GM18508 (cell line): ENCODE measurements around the gene PBX3.
"Not testable (repeated sequence)": the region's sequence is repeated elsewhere in the genome, so short reads cannot be mapped to it uniquely, and the experiment has no call there.

Experiments
- ATAC-seq: cut with Tn5 transposase; IDR thresholded peaks from one replicate; pipeline ENCODE4 v1.9.1; 2021; ENCODE audit warnings: moderate number of reproducible peaks; ENCODE audit not compliant: insufficient read depth, unreplicated experiment

The PBX3 gene

GRCh38 chr9:125771037-125771436 lies 23.9 kb downstream of the PBX3 start:
- no peak for ATAC-seq

- ATAC-seq, result no peak
Measured at GRCh38 chr9:125772740-125773139, 25.6 kb downstream of the PBX3 start.

- no peak for ATAC-seq
Measured at GRCh38 chr9:125774106-125774505, 26.9 kb downstream of the PBX3 start.

- not testable (repeated sequence) for ATAC-seq
Measured at GRCh38 chr9:125776789-125777188, 29.6 kb downstream of the PBX3 start.

GRCh38 chr9:125778538-125779219 lies 31.5 kb downstream of the PBX3 start:
- ATAC-seq, result not testable (repeated sequence)

GRCh38 chr9:125779220-125779565 lies 32.0 kb downstream of the PBX3 start:
- not testable (repeated sequence) for ATAC-seq

- no peak for ATAC-seq
Measured at GRCh38 chr9:125782718-125783117, 35.5 kb downstream of the PBX3 start.

- no peak for ATAC-seq
Measured at GRCh38 chr9:125784286-125785049, 37.3 kb downstream of the PBX3 start.

GRCh38 chr9:125785248-125785751 lies 38.1 kb downstream of the PBX3 start:
- no peak for ATAC-seq

GRCh38 chr9:125787715-125788114 lies 40.5 kb downstream of the PBX3 start:
- no peak for ATAC-seq

- no peak for ATAC-seq
Measured at GRCh38 chr9:125789196-125789595, 42.0 kb downstream of the PBX3 start.

- no peak for ATAC-seq
Measured at GRCh38 chr9:125794708-125795107, 47.5 kb downstream of the PBX3 start.

GRCh38 chr9:125795970-125796596 lies 48.9 kb downstream of the PBX3 start:
- no peak for ATAC-seq

GRCh38 chr9:125797930-125798329 lies 50.8 kb downstream of the PBX3 start:
- no peak for ATAC-seq

- no peak for ATAC-seq
Measured at GRCh38 chr9:125803526-125803925, 56.4 kb downstream of the PBX3 start.

GRCh38 chr9:125805057-125805456 lies 57.9 kb downstream of the PBX3 start:
- ATAC-seq, result no peak

GRCh38 chr9:125805586-125805985 lies 58.4 kb downstream of the PBX3 start:
- ATAC-seq, result no peak

GRCh38 chr9:125807079-125807478 lies 59.9 kb downstream of the PBX3 start:
- ATAC-seq, result no peak

GRCh38 chr9:125810161-125810560 lies 63.0 kb downstream of the PBX3 start:
- ATAC-seq, result no peak

GRCh38 chr9:125811002-125811401 lies 63.8 kb downstream of the PBX3 start:
- ATAC-seq, result no peak

GRCh38 chr9:125812403-125812802 lies 65.2 kb downstream of the PBX3 start:
- no peak for ATAC-seq
